ENCODE data around the gene SFI1.
"Not testable (repeated sequence)": the region's sequence is repeated elsewhere in the genome, so short reads cannot be mapped to it uniquely, and the experiment has no call there.

SFI1 gene

DNA sequence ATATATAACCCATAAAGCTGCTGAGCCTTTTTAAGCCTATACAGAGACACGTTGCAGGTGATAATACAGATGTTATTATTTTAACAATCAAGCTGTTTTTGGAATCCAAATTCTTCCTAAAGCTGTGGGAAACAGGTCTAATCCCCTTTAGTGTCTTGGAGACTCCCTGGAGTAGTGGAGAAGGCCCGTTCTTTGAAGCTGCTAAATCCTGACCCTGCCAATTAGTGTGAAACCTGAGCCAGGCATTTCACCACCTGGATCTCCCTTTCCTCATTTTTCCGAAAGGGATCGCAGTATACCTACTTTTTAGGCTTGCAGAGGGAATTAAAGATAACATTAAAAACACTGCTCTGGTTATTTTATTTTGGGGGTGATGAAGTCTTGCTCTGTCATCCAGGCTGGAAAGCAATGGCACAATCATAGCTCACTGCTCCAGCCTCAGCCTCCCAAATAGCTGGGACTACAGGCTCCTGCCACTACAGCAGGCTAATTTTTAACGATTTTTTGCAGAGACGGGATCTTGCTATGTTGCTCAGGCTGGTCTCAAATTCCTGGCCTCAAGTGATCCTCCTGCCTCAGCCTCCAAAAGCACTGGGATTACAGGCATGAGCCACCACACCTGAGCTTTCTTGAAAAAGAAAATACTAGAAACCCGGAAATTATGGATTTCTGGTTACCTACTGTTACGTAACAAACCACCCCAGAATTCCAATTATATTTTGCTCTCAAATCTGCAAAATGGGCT is 4.9 kb upstream of the SFI1 start:
- FAIRE-seq (no peak), DNase-seq (ENCODE audit: insufficient read length, low spot score) (no peak)
- TF ChIP-seq, protein P1, sequence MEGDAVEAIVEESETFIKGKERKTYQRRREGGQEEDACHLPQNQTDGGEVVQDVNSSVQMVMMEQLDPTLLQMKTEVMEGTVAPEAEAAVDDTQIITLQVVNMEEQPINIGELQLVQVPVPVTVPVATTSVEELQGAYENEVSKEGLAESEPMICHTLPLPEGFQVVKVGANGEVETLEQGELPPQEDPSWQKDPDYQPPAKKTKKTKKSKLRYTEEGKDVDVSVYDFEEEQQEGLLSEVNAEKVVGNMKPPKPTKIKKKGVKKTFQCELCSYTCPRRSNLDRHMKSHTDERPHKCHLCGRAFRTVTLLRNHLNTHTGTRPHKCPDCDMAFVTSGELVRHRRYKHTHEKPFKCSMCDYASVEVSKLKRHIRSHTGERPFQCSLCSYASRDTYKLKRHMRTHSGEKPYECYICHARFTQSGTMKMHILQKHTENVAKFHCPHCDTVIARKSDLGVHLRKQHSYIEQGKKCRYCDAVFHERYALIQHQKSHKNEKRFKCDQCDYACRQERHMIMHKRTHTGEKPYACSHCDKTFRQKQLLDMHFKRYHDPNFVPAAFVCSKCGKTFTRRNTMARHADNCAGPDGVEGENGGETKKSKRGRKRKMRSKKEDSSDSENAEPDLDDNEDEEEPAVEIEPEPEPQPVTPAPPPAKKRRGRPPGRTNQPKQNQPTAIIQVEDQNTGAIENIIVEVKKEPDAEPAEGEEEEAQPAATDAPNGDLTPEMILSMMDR (IDR thresholded peaks at IDR 0.05; ENCODE audit: insufficient read depth, missing control alignments) = no peak

DNA sequence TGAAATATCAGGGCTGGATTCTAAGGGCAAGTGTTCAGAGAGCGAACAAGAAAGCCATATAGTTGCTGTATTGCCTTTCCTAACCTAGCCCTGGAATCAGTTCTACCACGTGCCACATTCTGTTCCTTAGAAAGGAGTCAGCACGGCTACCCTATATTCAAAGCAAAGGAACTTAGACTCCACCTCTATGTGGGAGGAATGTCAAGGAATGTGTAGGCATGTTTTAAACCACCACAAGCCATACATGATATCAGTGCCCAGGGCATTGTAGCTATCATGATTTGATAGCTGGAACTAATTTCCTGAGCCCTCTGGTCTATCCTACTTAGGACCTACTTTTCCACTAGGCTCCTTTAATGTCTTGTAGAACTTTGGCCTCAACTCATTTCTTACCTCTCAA is 4.2 kb upstream of the SFI1 start:
- TF ChIP-seq, protein P1 (IDR thresholded peaks at IDR 0.05; ENCODE audit: insufficient read depth, missing control alignments) = no peak
- DNase-seq (ENCODE audit: insufficient read length, low spot score) (no peak), FAIRE-seq (no peak)

DNA sequence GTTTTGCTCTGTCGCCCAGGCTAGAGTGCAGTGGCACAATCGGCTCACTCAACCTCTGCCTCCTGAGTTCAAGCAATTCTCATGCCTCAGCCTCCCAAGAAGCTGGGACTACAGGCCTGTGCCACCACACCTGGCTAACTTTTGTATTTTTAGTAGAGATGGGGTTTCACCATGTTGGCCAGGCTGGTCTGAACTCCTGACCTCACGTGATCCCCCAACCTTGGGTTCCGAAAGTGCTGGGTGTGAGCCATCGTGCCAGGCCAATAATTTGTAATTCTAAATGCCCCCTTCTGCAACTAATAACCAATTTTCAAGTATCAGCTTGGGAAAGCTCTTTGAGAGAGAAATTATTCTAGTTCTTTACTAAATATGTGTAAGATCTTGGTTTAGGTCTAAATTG is 3.0 kb upstream of the SFI1 start:
- DNase-seq (ENCODE audit: insufficient read length, low spot score); FAIRE-seq: not testable (repeated sequence)

DNA sequence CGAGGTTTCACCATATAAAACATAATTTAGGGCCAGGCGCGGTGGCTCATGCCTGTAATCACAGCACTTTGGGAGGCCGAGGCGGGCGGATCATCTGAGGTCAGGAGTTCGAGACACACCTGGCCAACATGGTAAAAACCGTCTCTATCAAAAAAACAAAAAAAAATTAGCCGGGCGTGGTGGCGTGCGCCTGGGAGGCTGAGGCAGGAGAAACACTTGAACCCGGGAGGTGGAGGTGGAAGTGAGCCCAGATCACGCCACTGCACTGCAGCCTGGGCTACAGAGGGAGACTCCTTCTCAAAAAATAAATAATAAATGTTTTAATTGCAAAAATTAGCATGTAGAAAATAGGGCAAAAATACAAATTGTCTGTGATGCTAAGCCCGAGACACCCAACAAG is 993 bp upstream of the SFI1 start:
- TF ChIP-seq, protein P1 (IDR thresholded peaks at IDR 0.05; ENCODE audit: insufficient read depth, missing control alignments) = no peak
- FAIRE-seq (no peak), DNase-seq (ENCODE audit: insufficient read length, low spot score) (no peak)

DNA sequence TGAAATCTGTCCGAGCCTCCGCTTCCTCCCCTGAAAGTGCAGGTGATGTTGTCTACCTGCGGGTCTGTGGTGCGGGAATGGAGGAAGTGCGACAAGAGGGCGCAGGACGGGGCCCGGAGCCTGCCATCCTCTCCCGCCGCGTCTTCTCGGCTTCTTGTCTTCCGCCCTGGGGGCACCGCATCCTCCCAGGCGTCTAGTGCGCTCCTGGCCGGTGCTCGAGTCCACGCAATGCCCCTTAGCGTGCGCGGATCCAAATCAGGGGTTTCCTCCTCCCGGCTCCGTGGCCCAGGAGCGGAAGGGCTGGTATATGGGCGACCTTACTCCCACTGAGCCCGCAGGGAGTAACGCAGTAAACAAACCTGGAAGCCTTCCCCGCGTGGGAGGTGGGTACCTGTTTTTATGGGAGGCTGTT is 405 bp downstream of the SFI1 start:
- TF ChIP-seq, protein P1 (IDR thresholded peaks at IDR 0.05; ENCODE audit: insufficient read depth, missing control alignments) = no peak
- DNase-seq (ENCODE audit: insufficient read length, low spot score) = no peak
- no peak for FAIRE-seq

DNA sequence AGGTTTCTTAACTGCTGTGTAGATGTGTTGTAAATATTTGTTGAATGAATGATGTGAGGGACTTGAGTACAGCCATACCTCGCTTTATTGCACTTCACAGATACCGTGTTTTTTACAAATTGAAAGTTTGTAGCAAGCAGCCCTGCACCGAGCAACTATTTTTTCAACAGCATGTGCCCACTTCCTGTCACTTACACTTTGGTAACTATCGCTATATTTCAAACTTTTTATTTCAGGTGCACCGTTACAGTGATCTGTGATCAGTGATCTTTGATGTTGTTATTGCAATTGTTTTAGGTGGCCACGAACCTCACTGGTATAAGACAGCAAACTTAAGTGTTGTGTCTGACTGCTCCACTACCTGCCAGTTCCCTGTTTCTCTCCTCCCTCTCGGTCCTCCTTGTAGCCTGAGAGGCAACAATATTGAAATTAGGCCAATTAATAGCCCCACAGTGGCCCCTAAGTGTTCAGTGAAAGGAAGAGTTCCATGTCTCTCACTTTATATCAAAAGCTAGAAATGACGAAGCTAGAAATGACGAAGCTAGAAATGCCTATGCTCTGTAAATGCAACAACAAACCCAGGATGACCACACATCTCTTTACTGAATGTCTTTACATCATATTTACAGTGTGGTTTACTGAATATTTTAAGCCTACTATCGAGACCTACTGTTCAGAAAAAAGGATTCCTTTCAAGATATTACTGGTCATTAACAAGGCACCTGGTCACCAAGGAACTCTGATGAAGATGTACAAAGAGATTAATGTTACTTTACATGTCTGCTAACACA is 1.0 kb downstream of the SFI1 start:
- no peak for FAIRE-seq
- TF ChIP-seq, protein P1 (IDR thresholded peaks at IDR 0.05; ENCODE audit: insufficient read depth, missing control alignments) = no peak

DNA sequence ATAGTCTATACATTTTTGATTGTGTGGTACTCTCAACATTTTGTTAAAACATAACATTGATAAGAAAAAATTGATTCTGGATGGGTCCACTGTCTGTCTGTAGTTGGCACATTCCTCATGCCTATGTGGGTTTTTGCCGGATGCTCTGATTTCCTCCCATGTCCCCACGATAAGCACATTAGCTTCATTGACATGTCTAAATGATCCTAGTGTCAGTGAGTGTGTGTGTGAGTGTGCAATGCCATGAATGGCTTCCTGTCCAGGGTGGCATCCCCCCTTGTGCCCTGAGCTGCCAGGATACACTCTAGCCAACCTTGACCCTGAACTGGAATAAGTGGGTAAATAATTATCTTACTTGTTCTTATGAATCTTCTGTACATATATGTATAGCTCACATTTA is 5.4 kb downstream of the SFI1 start:
- DNase-seq (ENCODE audit: insufficient read length, low spot score) = no peak
- TF ChIP-seq, protein P1 (IDR thresholded peaks at IDR 0.05; ENCODE audit: insufficient read depth, missing control alignments) = no peak
- no peak for FAIRE-seq

More for the DNA sequence above, 1.0 kb downstream of the SFI1 start:
- no peak for DNase-seq (ENCODE audit: insufficient read length, low spot score)

Data from D721Med (cell line).